Vagina (tissue), 2 donors: Measurements from ENCODE around the gene ASB15. TPM values are rescaled to one million over a fixed set of nuclear protein-coding genes. Genes with fewer than 3 reads are reported as not detected.

Experiments
- DNase-seq, 2 donors: peaks; one replicate each; pipeline ENCODE4 v3.0.0-alpha.2; 2017; ENCODE audit errors: extremely low spot score in 2 of 2
- H3K27ac ChIP-seq: fragments of 200-600 bp; sonication (generic); one replicate; pipeline ENCODE4 v1.5.1; 2019
- H3K27me3 ChIP-seq: fragments of 200-600 bp; sonication (generic); one replicate; pipeline ENCODE4 v1.5.1; 2019
- H3K36me3 ChIP-seq, 2 donors: fragments of 200-600 bp; sonication (generic); one replicate each; pipeline ENCODE4 v1.5.1; 2017 to 2019
- H3K4me1 ChIP-seq: fragments of 200-600 bp; sonication (generic); one replicate; pipeline ENCODE4 v1.5.1; 2019
- H3K4me3 ChIP-seq, 2 donors: fragments of 200-600 bp; sonication (generic); 1 replicate in 1 of 2; 2 replicates in 1 of 2; pipeline ENCODE4 v1.5.1; 2016 to 2019
- H3K9me3 ChIP-seq: fragments of 200-600 bp; sonication (generic); one replicate; pipeline ENCODE4 v1.5.1; 2019
- POLR2A ChIP-seq, 2 donors: fragments of 450-650 bp; IDR thresholded peaks; one replicate each; pipeline ENCODE4 v1.6.1; 2017; ENCODE audit warnings: antibody characterized with exemption in 2 of 2, mild to moderate bottlenecking in 2 of 2, moderate library complexity in 2 of 2
- POLR2AphosphoS5 ChIP-seq, 2 donors: sonication (generic); formaldehyde crosslinking; IDR thresholded peaks; one replicate each; pipeline ENCODE4 v1.9.0; 2017; ENCODE audit warnings: antibody characterized with exemption in 2 of 2, mild to moderate bottlenecking in 2 of 2, low read depth in 1 of 2; ENCODE audit not compliant: insufficient read depth in 1 of 2
- intact Hi-C: fragments of 100-400 bp; cut with DNase I; formaldehyde crosslinking; loops from one replicate; pipeline ENCODE4 v1.15.1; 2023
- total RNA-seq: library from RNA; depleted of rRNA; stranded (reverse); fragments of >200 nt; gene quantifications from one replicate; pipeline ENCODE4 v1.2.3, GENCODE V29; 2016
- TF ChIP-seq, protein P1 (sequence below), 3 experiments: fragments of 450-650 bp in 2 of 3; fragments of 200-600 bp in 1 of 3; sonication (generic) in 1 of 3; IDR thresholded peaks; one replicate each; pipeline ENCODE4 v1.5.1; 2017 to 2019; ENCODE audit warnings: antibody characterized with exemption in 3 of 3, mild to moderate bottlenecking in 2 of 3, moderate library complexity in 2 of 3

Gene ASB15
- total RNA-seq, 1 donor from 2014 or later: not detected

DNA sequence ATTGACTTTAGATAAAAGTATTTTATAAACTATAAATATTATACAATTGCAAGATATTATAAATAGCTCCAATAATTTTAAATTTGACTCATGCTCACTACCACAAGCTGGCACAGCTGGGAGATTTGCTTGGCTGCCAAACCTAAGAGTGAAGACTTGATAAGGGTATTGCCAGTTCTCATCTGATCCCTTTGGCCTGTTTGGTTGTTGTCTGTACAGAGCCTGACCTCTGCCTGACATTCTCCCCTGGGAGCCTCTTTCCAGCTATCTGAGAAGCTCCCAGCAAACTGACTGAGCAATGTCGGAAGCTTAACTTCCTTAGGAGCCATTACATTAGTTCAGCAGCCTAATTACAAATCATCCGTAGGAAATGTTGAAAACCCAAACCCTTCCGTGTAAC, 43.9 kb downstream of the ASB15 start:
- TF ChIP-seq, protein P1, sequence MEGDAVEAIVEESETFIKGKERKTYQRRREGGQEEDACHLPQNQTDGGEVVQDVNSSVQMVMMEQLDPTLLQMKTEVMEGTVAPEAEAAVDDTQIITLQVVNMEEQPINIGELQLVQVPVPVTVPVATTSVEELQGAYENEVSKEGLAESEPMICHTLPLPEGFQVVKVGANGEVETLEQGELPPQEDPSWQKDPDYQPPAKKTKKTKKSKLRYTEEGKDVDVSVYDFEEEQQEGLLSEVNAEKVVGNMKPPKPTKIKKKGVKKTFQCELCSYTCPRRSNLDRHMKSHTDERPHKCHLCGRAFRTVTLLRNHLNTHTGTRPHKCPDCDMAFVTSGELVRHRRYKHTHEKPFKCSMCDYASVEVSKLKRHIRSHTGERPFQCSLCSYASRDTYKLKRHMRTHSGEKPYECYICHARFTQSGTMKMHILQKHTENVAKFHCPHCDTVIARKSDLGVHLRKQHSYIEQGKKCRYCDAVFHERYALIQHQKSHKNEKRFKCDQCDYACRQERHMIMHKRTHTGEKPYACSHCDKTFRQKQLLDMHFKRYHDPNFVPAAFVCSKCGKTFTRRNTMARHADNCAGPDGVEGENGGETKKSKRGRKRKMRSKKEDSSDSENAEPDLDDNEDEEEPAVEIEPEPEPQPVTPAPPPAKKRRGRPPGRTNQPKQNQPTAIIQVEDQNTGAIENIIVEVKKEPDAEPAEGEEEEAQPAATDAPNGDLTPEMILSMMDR (IDR thresholded peaks at IDR 0.05): no peak
- TF ChIP-seq POLR2AphosphoS5 (IDR thresholded peaks at IDR 0.05; ENCODE audit: insufficient read depth in 1 of 2, low read depth in 1 of 2): no peak
- no peak for TF ChIP-seq POLR2A (IDR thresholded peaks at IDR 0.05)
- Histone ChIP-seq H3K4me3 (no peak overlapping the region), H3K27ac (no peak overlapping the region), H3K27me3 (no peaks in the 10 kb centered on the region), H3K4me1 (peaks cover 18% of the 10 kb centered on the region), H3K36me3 (no peaks in the 10 kb centered on the region), H3K9me3 (no peaks in the 10 kb centered on the region)
- DNase-seq: no peak
- intact Hi-C loops: no loop called here

DNA sequence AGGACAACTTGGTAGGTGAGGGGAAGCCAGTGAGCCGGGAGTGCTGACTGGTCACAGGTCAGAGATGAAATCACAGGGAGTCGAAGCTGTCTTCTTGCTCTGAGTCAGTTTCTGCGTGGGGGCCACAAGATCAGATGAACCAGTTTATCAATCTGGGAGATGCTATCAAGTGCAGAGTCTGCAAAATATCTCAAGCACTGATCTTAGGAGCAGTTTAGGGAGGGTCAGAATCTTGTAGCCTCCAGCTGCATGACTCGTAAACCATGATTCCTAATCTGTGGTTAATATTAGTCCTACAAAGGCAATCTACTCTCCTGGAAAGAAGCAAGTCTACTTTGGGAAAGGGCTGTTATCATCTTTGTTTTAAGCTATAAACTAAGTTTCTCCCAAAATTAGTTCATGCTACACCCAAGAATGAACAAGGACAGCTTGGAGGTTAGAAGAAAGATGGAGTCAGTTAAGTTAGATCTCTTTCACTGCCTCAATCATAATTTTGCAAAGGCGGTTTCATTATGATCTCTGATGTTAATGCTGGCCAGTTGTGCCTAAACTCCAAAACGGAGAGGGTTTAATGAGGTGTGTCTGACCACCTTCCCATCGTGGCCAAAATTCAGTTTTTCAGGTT, 45.6 kb downstream of the ASB15 start:
- intact Hi-C loops: no loop called here
- no peak overlapping the region for H3K4me3 ChIP-seq
- H3K27me3 ChIP-seq: no peaks in the 10 kb centered on the region
- H3K9me3 ChIP-seq: no peaks in the 10 kb centered on the region
- H3K27ac ChIP-seq: no peak overlapping the region
- H3K4me1 ChIP-seq: peaks cover 18% of the 10 kb centered on the region
- no peaks in the 10 kb centered on the region for H3K36me3 ChIP-seq
- no peak for TF ChIP-seq POLR2A (IDR thresholded peaks at IDR 0.05)
- TF ChIP-seq POLR2AphosphoS5 (IDR thresholded peaks at IDR 0.05; ENCODE audit: insufficient read depth in 1 of 2, low read depth in 1 of 2): no peak
- TF ChIP-seq, protein P1 (IDR thresholded peaks at IDR 0.05): no peak
- DNase-seq: no peak

DNA sequence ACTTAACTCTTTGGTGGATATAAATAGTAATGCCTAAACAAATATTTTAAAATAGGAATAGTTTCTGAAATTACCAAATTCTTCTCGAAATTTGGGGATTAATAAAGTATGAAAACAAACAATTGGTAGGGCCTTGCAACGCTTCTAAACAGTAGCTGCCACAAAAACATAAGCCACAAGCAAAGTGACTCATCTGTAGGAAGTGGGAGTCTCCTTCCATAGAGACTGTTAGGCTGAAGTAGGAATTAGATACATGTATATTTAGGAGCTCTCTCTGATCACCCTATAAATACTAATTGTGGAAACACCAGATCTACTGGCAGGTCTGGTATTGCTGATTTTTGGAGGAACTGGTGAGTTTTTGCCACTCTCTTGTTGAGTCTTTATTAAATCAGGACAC, 48.3 kb downstream of the ASB15 start:
- TF ChIP-seq POLR2AphosphoS5 (IDR thresholded peaks at IDR 0.05; ENCODE audit: insufficient read depth in 1 of 2, low read depth in 1 of 2): no peak
- TF ChIP-seq, protein P1 (IDR thresholded peaks at IDR 0.05): no peak
- TF ChIP-seq POLR2A (IDR thresholded peaks at IDR 0.05): no peak
- no peaks in the 10 kb centered on the region for H3K27me3 ChIP-seq
- no peaks in the 10 kb centered on the region for H3K4me1 ChIP-seq
- no peak for DNase-seq
- H3K9me3 ChIP-seq: no peaks in the 10 kb centered on the region
- H3K36me3 ChIP-seq: no peaks in the 10 kb centered on the region
- intact Hi-C loops: no loop called here
- H3K4me3 ChIP-seq: no peak overlapping the region
- H3K27ac ChIP-seq: no peak overlapping the region

DNA sequence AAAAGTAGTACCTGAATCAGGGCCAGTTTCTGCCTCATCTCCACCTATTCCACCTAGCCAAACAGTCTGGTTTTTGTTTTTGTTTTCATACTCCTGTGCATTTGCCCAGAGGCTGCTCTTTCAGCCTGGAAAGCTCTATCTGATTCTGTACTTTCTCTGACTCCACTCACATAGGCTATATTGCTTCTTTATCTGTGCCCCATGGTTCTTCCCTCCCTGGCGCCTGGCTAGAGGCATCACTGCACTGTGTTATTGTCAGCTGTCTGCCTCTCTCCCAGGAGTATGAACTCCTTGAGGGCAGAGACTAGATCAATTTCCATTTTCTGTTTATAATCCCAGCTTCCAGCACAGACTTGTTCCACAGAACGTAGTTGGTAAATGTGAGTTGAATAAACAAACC, 49.0 kb downstream of the ASB15 start:
- Histone ChIP-seq H3K4me3 (no peak overlapping the region), H3K27me3 (no peaks in the 10 kb centered on the region), H3K27ac (no peak overlapping the region), H3K36me3 (no peaks in the 10 kb centered on the region), H3K4me1 (no peaks in the 10 kb centered on the region), H3K9me3 (no peaks in the 10 kb centered on the region)
- TF ChIP-seq POLR2A (IDR thresholded peaks at IDR 0.05) (no peak), POLR2AphosphoS5 (IDR thresholded peaks at IDR 0.05; ENCODE audit: insufficient read depth in 1 of 2, low read depth in 1 of 2) (no peak)
- TF ChIP-seq, protein P1 (IDR thresholded peaks at IDR 0.05): no peak
- DNase-seq: no peak
- intact Hi-C loops: no loop called here

DNA sequence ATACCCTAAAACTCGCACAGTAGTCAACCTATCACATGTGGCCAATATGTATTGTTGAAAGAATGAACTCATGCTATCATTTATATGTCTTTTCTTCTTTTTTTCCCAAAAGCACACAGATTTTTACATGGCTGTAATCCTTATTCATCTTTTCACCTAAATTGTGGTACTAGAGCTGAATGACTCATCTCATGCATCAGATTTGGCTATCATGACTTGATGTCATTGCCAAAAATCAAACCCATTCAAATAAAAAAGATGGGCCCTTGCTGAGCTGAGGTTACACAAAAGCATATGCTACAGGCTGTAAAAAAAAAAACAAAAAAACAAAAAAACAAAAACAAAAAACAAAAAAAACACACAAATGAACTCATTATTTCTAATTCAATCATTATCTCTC, 50.8 kb downstream of the ASB15 start:
- no peak overlapping the region for H3K27ac ChIP-seq
- no peak overlapping the region for H3K4me3 ChIP-seq
- H3K4me1 ChIP-seq: no peaks in the 10 kb centered on the region
- no peaks in the 10 kb centered on the region for H3K9me3 ChIP-seq
- H3K27me3 ChIP-seq: no peaks in the 10 kb centered on the region
- H3K36me3 ChIP-seq: no peaks in the 10 kb centered on the region
- no peak for DNase-seq
- intact Hi-C loops: no loop called here
- TF ChIP-seq, protein P1 (IDR thresholded peaks at IDR 0.05): no peak
- TF ChIP-seq POLR2AphosphoS5 (IDR thresholded peaks at IDR 0.05; ENCODE audit: insufficient read depth in 1 of 2, low read depth in 1 of 2) (no peak), POLR2A (IDR thresholded peaks at IDR 0.05) (no peak)
